GM21526 (cell line): Measurements from ENCODE around the gene ISOC2.
"Not testable (repeated sequence)": the region's sequence is repeated elsewhere in the genome, so short reads cannot be mapped to it uniquely, and the experiment has no call there.

Source experiments
- ATAC-seq: cut with Tn5 transposase; IDR thresholded peaks from one replicate; pipeline ENCODE4 v1.9.1; 2021; ENCODE audit warnings: moderate library complexity; ENCODE audit not compliant: unreplicated experiment, low FRiP score

The ISOC2 gene

DNA sequence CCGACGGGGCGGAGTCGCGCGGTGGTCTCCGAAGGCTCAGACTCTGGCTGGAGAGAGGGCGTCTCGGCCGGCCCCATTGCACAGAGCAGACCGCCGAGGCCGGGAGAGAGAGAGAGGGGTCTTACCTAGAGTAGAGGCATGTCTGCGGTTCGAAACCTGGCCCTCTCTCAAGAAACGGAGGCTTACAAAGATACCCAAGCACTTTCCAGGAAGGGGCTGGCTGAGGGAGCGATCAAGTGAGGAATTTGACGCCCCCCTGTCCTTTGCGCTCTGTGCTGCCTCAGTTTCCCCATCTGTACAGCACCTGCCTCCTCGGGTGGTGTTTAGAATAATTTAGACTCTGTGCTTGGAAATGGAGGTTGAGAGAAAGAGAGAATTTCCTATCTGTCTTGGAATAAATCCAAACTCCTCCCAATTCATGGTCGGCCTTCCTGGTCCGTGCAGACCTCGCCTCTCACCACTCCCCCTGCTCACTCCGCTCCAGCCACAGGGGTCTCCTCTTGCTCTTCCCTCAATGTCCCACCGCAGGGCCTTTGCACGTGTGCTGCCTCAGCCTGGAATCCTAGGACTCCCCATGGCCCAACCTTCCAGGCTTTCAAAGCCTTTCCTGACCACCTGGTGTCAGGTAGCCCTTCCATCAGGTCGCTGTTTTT lies 658 bp upstream of the ISOC2 start:
- no peak for ATAC-seq

DNA sequence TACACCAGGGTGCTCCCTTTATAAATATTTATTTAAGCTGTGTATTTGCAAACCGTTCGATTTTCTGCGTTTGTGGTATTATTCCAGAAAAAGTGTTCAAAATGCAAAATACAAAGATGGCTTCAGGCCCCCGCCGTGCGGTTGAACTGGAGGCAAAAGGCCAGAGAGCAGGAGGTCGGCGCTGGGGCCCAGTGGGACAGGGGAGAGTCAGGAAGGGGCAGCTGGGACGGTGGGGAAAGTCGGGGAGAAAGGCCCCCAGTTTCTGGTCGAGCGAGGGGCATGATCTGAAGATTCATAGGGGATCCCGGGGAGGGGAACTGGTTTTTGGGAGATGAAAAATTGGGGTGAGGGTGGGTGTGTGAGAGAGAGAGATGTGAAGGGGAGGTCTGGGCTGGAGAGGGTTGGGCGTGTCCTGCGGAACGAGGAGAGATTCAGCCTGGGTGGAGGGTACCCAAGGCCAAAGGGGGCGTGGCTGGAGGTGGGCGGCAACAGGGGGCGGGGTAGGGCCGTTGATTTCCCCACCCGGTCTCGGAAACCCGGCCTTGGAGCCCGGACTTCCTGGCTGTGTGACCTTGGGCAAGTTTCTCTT lies 678 bp downstream of the ISOC2 start:
- no peak for ATAC-seq

DNA sequence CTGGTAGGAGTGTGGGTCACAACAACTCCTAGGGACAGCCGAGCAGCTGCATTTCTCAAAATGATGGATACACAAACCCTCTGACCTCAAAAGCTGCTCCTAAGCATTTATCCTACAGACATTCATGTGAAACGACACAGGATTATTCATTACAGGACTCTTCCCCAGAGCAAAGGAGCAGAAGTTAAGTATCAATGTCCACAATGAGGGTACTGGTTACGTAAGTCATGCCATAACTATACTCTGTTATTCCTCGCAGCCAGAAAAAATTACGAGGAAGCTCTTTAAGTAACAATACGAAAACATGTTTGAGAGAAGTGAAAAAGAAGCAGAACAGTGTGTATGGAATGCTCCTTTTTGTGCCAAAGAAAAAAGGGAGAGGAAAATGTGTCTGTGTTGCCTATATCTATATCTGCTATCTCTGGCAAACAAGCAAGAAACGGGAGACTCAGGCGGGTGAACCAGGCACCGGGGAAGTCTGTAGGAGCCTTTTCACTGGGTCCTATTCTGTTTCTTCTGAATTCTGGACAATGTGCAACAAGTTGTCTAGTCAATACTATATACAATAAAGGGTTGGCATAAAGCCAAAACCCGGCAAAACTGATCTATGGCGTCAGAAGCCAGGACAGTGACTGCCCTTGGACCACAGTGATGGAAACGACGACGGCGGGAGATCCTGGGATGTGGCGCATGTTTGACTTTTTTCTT lies 1.3 kb downstream of the ISOC2 start:
- ATAC-seq: no peak

DNA sequence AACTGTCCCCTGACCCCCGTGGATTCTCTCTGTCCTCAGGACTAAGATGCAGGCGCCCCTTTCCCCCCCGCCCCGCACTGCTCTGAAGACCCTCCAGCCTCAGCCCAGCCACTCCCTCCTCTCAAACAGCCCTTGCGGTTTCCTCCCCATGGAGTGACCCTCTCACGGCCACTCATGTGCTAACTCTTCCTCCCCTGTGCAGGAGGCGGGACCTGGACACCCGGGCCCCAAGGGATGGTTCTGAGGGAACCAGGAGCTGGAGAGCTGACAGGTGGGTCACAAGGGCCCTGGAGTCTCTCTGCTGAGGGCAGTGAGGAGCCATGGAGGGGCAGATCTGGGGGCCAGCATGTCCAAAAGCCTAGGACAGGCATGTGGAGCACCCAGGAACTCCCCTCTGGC lies 1.9 kb downstream of the ISOC2 start:
- ATAC-seq: no peak

DNA sequence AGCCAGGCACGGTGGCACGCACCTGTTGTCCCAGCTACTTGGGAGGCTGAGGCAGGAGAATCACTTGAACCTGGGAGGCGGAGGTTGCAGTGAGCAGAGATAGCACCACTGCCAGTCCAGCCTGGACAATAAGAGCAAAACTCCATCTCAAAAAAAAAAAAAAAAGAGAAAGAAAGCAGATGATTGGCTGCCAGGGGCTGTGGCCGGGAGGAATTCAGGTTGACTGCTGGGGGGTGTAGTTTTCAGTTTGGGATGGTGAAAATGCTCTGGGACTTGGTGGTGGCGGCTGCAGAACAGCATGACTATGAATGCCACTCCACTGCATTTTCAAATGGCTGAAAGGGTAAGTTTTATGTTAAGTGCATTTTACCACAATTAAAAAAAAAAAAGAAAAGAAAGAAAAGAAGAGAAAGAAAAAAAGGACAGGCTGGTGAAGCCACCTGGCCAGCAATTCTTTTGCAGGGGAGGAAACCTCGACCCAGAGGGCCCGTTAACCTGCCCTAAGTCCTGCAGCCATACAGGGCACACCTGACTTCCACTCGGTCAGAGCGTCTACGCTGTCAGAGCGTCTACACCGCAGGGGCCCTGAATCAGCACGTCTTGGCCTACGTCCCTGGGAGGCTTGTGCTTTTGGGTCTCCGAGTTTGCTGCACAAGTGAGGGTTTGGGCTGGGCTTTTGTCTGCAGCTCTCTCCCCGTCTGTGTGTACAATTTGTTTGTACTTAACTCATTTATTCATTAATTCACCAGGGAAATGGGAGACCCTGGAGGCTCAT lies 3.6 kb downstream of the ISOC2 start:
- ATAC-seq: no peak

DNA sequence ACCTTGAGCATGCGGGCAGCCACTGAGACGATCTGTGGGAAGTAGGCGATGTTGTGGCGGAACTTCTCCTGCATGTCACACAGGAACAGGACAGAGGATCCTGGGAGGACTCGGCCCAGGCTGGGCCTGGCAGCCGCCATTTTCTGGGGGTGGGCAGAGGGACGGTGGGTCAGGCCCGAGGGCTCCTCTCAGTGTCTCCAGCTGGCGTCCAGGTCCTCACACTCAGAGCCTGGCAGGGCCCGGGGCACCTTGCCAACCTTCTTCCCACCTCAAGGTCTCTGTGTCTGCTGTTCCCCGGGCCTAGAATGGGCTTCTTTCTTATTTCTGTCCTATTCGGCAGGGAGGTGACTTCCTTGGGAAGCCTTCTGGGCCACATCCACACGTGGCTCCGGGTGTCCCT lies 5.1 kb downstream of the ISOC2 start:
- no peak for ATAC-seq

DNA sequence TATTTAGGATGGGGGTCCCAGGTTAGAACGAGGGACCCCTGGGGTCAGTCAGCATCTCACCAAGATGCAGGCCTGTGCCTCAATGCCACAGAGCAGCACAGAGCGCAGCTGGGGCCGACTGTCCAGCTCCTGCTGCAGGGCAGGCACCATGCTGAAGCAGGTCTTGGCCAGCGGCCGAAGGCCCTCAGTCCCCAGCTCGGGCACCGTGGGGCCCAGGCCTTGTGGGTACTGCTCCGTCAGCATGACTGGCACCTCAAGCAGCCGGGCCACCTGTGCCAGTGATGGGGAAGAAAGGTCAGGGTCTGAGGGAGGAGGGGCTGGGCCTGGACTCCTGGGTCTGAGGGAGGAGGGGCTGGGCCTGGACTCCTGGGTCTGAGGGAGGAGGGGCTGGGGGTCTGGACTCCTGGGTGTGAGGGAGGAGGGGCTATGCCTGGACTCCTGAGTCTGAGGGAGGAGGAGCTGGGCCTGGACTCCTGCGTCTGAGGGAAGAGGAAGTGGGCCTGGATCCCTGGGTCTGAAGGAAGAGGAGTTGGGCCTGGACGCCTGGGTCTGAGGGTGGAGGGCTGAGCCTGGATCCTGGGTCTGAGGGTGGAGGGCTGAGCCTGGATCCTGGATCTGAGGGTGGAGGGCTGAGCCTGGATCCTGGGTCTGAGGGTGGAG lies 5.7 kb downstream of the ISOC2 start:
- no peak for ATAC-seq

DNA sequence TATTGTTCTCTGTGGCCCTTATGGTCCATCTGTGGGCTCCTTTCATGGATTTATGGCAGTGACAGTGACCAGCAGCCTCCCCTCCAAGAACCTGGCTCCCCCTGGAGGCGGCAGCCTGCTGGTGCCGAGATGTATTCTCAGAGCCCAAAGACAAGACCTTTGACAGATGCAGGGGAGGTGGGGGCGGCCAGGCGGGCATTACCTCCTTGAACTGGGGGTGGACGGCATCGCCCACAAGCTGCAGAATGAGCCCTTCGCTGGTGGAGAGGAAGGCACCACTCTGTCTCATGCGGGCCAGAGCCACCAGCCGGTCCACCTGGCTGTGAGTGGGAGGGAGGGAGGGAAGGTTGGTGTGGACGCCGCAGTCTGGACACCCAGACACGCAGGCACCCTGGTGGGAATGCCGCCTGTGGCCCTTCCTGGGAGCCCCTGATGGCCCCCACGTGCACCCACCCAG lies 6.6 kb downstream of the ISOC2 start:
- ATAC-seq: no peak

DNA sequence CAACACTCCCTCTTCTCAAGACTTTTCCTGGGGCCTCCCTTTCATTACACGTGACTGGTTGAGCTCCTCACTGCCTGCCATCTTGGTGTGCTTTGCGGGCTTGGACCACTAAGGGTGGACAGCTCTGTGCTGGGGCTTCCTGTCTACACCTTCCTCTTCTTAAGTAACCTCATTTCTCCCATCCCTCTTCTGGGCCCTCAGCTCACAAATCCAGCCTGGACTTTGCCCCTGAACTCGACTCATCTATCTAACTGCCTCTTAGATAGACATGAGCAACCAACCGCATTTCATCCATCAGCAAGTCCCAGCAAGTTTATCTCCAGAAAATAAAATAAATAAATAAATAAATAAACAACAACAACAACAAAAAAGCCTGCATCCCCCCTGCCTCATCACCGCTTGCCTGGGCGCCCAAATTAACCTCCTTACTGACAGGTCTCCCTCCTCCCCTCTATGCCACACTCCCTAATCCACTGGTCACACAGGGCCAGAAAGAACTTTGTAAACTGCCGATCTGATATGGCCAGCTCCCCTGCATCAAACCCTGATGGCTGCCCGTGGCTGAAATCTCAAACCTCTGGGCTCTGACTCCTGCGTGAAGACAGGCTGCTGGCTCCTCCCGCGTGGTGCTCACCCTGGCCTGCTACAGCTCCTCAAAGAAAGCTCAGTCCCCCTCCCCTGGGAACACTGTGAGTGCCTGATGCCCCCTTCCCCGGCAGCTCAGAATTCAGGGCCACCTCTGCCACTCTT lies 7.8 kb downstream of the ISOC2 start:
- no peak for ATAC-seq

DNA sequence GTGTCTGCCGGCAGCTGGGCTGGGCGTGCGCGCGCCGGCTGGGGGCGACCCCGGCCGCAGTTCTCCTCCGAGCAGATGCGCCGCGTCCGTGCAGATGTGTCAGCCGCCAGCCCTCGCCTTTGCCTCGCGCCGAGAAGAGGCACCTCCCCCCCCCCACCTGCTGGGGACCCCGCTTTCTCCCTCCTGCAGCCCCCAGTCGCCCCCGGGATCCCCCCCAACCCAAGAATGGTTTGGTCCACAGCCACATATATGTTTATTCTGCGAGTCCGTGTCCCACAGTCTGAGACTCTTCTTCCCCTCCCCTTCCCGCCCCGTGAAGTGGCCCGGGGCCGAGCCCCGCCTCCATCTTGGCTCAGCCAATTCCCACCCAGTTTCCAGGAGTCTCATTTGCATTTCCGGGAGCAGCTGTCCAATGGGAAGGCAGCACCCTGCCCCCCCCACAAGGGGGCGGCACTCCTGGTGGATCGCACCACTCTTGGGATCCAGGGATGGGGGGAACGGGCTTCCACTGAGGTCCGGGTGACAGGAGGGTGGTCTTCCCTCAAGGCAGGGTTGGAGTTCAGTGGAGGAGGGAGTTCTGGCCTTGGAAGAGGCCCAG lies 8.6 kb downstream of the ISOC2 start:
- no peak for ATAC-seq

DNA sequence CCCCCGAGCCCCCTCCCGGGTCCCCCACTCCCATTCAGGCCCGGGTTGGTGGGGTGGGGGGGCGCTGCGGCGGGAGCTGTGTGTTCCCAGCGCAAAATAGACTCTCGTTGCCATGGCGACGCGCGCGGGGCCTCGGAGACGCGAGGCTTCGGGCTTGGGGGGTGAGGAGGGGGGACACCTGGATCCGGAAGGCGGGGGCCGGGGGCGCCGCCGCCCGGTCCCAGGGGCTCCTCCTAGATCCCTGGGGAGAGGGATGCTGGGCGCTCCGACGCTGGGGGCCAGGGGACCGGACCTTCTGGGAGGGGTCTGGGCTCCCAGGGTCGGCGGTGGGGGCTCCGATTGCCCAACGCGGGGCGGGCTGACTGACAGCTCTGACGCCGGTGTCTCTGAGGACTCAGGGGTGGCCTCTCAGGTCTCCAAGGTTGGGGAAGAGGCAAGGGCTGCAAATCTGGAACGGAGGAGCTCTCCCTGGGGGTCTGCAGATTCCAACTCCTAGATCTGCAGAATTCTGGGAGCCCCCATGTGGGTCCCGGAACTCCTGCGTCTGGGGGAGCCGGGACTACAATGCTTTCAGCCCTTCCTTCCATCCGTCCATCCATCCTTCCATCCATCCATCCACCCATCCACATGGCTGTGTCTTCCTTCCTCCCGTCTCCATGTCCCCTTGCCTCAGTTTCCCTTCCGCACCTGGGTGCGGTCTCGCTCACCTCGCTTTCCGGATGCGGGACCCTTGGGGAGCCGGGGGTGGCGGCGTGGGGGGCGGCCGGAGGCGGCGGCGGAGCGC lies 9.3 kb downstream of the ISOC2 start:
- no peak for ATAC-seq

DNA sequence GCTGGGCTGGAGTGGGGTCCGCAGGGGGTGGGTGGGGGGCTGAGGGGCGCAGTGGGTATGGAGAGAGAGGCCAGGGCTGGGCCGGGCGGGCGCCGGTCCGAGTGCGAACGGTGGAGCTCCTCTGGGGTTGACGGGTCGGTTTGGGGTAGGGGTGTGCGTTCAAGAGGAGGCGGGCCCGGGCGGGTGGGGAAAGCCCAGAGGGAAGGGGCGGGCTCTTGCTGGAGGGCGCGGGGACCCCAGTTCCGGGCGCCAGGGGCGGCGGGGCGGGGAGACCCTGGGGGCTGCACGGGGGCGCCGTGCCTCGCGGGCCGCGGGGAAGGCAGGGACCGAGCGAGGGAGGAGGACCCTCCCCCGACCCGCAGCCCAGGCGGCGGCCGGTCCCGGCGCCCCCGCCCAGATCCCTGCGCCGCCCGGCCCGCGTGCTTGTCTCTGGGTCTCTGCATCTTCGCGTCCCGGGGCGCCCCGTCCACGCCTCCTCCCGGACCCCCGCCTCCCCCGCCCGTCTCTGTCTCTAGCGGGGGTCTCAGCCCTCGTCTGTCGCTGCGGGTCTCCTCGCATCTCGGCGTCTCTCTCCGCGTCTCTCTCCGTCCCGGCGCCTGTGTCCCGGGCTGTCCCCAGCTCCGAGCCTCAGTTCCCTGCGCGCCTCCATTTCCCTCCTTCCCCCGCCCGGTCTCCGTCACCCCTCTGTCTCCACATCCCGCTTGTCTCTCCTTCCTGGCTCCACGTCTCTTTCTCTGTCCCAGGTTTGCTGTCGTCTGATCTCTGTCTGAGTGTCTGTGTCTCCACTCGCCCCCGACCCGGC lies 10.1 kb downstream of the ISOC2 start:
- ATAC-seq: no peak

DNA sequence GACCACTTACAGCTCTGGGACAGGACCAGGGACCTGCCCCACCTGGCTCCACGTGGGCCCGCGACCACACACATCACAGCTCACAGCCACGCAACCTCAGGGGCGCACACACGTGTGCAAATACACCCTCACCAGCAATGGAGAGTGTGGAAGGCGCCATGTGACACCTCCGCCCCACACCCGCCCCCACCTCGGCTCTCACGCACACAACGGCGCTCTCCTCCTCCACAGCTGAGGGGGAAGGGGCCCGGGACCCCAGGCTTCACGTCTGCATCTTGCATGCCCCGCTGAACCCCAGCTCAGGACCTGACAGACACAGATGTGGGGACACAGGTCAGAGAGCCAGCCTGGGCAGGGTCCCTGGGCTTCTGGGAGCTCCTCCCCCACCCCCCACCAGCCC lies 12.0 kb downstream of the ISOC2 start:
- no peak for ATAC-seq

DNA sequence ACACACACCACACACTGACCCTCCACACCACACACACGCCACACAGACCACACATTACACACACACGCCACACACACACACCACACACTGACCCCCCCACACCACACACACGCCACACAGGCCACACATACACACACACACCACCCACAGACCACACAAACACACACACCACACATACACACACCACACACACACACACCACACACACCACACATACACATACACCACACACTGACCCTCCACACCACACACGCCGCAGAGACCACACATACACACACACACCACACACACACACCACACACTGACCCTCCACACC lies 13.3 kb downstream of the ISOC2 start:
- ATAC-seq: not testable (repeated sequence)

DNA sequence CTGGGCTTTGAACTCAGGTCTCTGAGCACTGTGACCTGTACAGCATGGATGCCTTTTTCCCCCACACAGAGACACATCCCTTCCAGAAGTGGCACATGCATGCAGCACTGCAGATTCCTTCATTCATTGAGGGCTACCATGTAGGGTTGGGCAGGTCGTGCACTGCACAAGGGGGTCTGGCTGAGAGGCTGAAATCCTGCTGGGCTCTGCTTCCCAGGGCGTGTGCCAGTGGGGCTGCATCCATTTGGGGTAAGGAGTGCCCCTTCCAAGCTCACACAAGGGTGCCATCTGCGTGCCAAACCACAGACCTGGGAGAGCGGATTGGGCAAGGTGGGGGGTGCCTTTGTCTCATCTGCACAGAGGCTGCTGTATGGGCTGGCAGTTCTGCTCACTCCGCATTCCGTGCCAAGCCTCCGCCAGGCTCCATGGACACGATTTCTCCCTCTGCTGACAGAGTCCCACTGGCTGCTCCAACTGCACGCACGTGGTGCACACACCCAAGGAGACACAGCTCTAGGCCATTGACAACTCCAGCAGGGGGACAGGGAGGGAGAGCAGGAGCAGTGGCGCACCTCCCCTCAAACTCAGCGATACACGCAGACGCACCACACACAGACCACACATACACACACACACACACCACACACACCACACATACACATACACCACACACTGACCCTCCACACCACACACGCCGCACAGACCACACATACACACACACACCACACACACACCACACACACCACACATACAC lies 13.8 kb downstream of the ISOC2 start:
- no peak for ATAC-seq

DNA sequence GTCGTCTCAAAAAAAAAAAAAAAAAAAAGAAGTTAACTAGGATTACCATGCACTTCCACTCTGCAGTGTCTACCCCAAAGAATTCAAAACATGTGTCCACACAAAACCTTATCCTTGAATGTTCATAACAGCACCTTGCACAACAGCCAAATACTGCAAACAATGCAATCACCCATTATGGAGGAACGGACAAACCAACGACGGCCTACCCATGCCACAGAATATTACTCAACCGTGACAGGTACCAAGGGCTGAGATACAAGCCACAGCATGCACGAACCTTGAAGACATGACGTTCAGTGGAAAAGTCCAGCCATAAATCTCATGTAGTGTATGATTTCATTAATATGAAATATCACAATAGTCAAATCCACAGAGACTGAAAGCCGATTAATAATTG lies 15.4 kb downstream of the ISOC2 start:
- ATAC-seq: no peak

DNA sequence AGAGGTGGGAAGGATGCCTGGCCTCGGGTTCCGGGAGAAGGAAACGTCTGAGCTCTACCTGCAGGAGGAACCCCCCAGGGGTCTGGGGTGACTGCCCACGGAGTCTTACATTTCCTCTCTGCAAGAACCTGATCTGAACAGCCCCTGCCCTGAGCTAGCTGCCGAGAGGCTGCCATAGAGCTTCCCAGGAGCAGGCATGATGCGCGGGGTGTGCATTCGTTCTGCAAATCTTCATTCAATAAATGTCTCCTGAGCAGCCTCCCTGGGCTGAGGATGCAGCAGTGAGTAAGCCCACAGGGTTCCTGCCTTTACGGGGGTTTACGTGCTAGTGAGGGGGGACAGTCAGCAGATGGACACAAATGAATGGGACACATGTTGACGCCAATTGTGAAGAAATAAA lies 16.8 kb downstream of the ISOC2 start:
- ATAC-seq: no peak
